Middle frontal gyrus (tissue), 1 donor: Measurements from ENCODE around the gene ATAD3C.
"Not testable (repeated sequence)": the region's sequence is repeated elsewhere in the genome, so short reads cannot be mapped to it uniquely, and the experiment has no call there.

Source experiments
- DNase-seq: peaks from one replicate; pipeline ENCODE4 v3.0.0-alpha.2; 2015; ENCODE audit warnings: low spot score; ENCODE audit errors: extremely low spot score

Gene ATAD3C

GRCh38 chr1:1418464-1419362 lies 30.8 kb upstream of the ATAD3C start:
- no peak for DNase-seq

GRCh38 chr1:1419363-1419812 lies 30.1 kb upstream of the ATAD3C start:
- DNase-seq, result no peak

- no peak for DNase-seq
Observed at GRCh38 chr1:1419813-1420653, 29.5 kb upstream of the ATAD3C start.

- no peak for DNase-seq
Observed at GRCh38 chr1:1420654-1421141, 28.8 kb upstream of the ATAD3C start.

- DNase-seq, result no peak
Observed at GRCh38 chr1:1421147-1421906, 28.2 kb upstream of the ATAD3C start, which contains the start of gene ANKRD65. Gene ANKRD65 (minus strand): TSS chr1:1421276. CDS start chr1:1421005, 271 bp downstream.

- DNase-seq, result no peak
Observed at GRCh38 chr1:1421907-1422464, 27.5 kb upstream of the ATAD3C start.

GRCh38 chr1:1422465-1423244 lies 26.8 kb upstream of the ATAD3C start:
- no peak for DNase-seq

GRCh38 chr1:1423245-1423597 lies 26.3 kb upstream of the ATAD3C start:
- no peak for DNase-seq

GRCh38 chr1:1424707-1425106 lies 24.8 kb upstream of the ATAD3C start:
- DNase-seq, result no peak

- no peak for DNase-seq
Observed at GRCh38 chr1:1425426-1425752, 24.1 kb upstream of the ATAD3C start.

- no peak for DNase-seq
Observed at GRCh38 chr1:1425753-1426495, 23.6 kb upstream of the ATAD3C start.

- DNase-seq, result no peak
Observed at GRCh38 chr1:1426496-1427105, 22.9 kb upstream of the ATAD3C start.

GRCh38 chr1:1427106-1427819 lies 22.2 kb upstream of the ATAD3C start:
- no peak for DNase-seq

GRCh38 chr1:1427820-1428148 lies 21.7 kb upstream of the ATAD3C start:
- no peak for DNase-seq

- DNase-seq, result no peak
Observed at GRCh38 chr1:1428174-1428573, 21.3 kb upstream of the ATAD3C start.

- DNase-seq, result not testable (repeated sequence)
Observed at GRCh38 chr1:1428967-1429366, 20.5 kb upstream of the ATAD3C start.

- no peak for DNase-seq
Observed at GRCh38 chr1:1429671-1430073, 19.8 kb upstream of the ATAD3C start.

GRCh38 chr1:1430114-1430982 lies 19.1 kb upstream of the ATAD3C start:
- DNase-seq, result no peak
